HG03469 (cell line): ENCODE results near the gene INO80E.
"Not testable (repeated sequence)": the region's sequence is repeated elsewhere in the genome, so short reads cannot be mapped to it uniquely, and the experiment has no call there.

ENCODE experiments used
- ATAC-seq: cut with Tn5 transposase; IDR thresholded peaks from one replicate; pipeline ENCODE4 v1.9.1; 2021; ENCODE audit warnings: mild to moderate bottlenecking, moderate library complexity, moderate number of reproducible peaks; ENCODE audit not compliant: unreplicated experiment

The INO80E gene

GRCh38 chr16:29995911-29996765 is at the start of gene INO80E:
Gene INO80E (plus strand): TSS chr16:29996241. CDS start chr16:29996311, 70 bp downstream.
- ATAC-seq: peak; percentile 89

- ATAC-seq: no peak
Measured at GRCh38 chr16:29947897-29948296, 48.1 kb upstream of the INO80E start.

GRCh38 chr16:29950806-29951461 is 45.1 kb upstream of the INO80E start:
- ATAC-seq: no peak

GRCh38 chr16:29951625-29952365 is 44.2 kb upstream of the INO80E start:
- no peak for ATAC-seq

- ATAC-seq: no peak
Measured at GRCh38 chr16:29958756-29959155, 37.3 kb upstream of the INO80E start.

- no peak for ATAC-seq
Measured at GRCh38 chr16:29959293-29959692, 36.7 kb upstream of the INO80E start.

- not testable (repeated sequence) for ATAC-seq
Measured at GRCh38 chr16:29959821-29960220, 36.2 kb upstream of the INO80E start.

GRCh38 chr16:29961127-29961478 is 34.9 kb upstream of the INO80E start:
- no peak for ATAC-seq

- peak; percentile 77 for ATAC-seq
Measured at GRCh38 chr16:29961479-29962343, 34.3 kb upstream of the INO80E start, which contains the start of gene TMEM219. Gene TMEM219 (plus strand): TSS chr16:29962079. CDS start chr16:29963144, 1,065 bp downstream.

GRCh38 chr16:29962344-29962994 is 33.6 kb upstream of the INO80E start:
- no peak for ATAC-seq

GRCh38 chr16:29963021-29963743 is 32.9 kb upstream of the INO80E start:
- ATAC-seq: no peak

GRCh38 chr16:29968205-29968604 is 27.8 kb upstream of the INO80E start:
- no peak for ATAC-seq

- ATAC-seq: no peak
Measured at GRCh38 chr16:29971304-29971703, 24.7 kb upstream of the INO80E start.

- ATAC-seq: no peak
Measured at GRCh38 chr16:29972500-29972899, 23.5 kb upstream of the INO80E start.

- no peak for ATAC-seq
Measured at GRCh38 chr16:29972992-29973383, 23.1 kb upstream of the INO80E start.

- ATAC-seq: peak; percentile 67
Measured at GRCh38 chr16:29973384-29974246, 22.4 kb upstream of the INO80E start, which contains the start of gene TAOK2. Gene TAOK2 (plus strand): TSS chr16:29973868. CDS start chr16:29977773, 3,905 bp downstream.

GRCh38 chr16:29974291-29975133 is 21.5 kb upstream of the INO80E start:
- no peak for ATAC-seq
